ENCODE data around the gene ANKS1A.
A peak's percentile ranks its signal among the peaks of the same experiment; 100 is the strongest.

Gene ANKS1A

GRCh38 chr6:34950849-34951248 is 61.8 kb downstream of the ANKS1A start (continued):
- TF ChIP-seq KLF8 (tag by site-specific recombination; IDR thresholded peaks at IDR 0.05) (no peak), INSM2 (tag by site-specific recombination; IDR thresholded peaks at IDR 0.05) (peak; percentile 84), ZBTB48 (tag by site-specific recombination; IDR thresholded peaks at IDR 0.05) (no peak), ZNF645 (tag by site-specific recombination; IDR thresholded peaks at IDR 0.05) (no peak), ZNF704 (tag by site-specific recombination; IDR thresholded peaks at IDR 0.05) (no peak), ZSCAN18 (tag by site-specific recombination; IDR thresholded peaks at IDR 0.05) (no peak), KLF9 (tag by site-specific recombination; IDR thresholded peaks at IDR 0.05; ENCODE audit: low read depth) (no peak), ZNF776 (tag by site-specific recombination; IDR thresholded peaks at IDR 0.05; ENCODE audit: borderline replicate concordance) (no peak), ZNF394 (tag by site-specific recombination; IDR thresholded peaks at IDR 0.05; ENCODE audit: borderline replicate concordance) (peak; percentile 16; the same call in 1 of the 2 replicates), OVOL3 (tag by site-specific recombination; IDR thresholded peaks at IDR 0.05) (no peak), ZNF629 (tag by site-specific recombination; IDR thresholded peaks at IDR 0.05) (peak; percentile 91), ZBTB7A (tag by site-specific recombination; IDR thresholded peaks at IDR 0.05; ENCODE audit: low read depth) (no peak), KLF16 (tag by site-specific recombination; IDR thresholded peaks at IDR 0.05) (no peak), ZNF600 (tag by site-specific recombination; IDR thresholded peaks at IDR 0.05) (peak; percentile 91), ZNF248 (tag by site-specific recombination; IDR thresholded peaks at IDR 0.05) (no peak), OSR2 (tag by site-specific recombination; IDR thresholded peaks at IDR 0.05) (peak; percentile 90), ZNF26 (tag by site-specific recombination; IDR thresholded peaks at IDR 0.05) (no peak), ZNF785 (tag by site-specific recombination; IDR thresholded peaks at IDR 0.05) (no peak), GLIS1 (tag by site-specific recombination; IDR thresholded peaks at IDR 0.05) (no peak), ZNF416 (tag by site-specific recombination; IDR thresholded peaks at IDR 0.05) (no peak), ZNF221 (tag by site-specific recombination; IDR thresholded peaks at IDR 0.05; ENCODE audit: borderline replicate concordance) (no peak), MEIS1 (CRISPR knock-in tag; IDR thresholded peaks at IDR 0.05; ENCODE audit: borderline replicate concordance) (no peak), RBAK (tag by site-specific recombination; IDR thresholded peaks at IDR 0.05) (no peak), SALL2 (tag by site-specific recombination; IDR thresholded peaks at IDR 0.05; ENCODE audit: borderline replicate concordance) (no peak), ZNF140 (tag by site-specific recombination; IDR thresholded peaks at IDR 0.05) (no peak), ZNF549 (tag by site-specific recombination; IDR thresholded peaks at IDR 0.05) (no peak; the same call in 1 of the 2 replicates), WT1 (tag by site-specific recombination; IDR thresholded peaks at IDR 0.05) (peak; percentile 52; the same call in 1 of the 2 replicates)

All from HEK293 (cell line).